T-helper 1 cell treated with Interleukin-12 subunit alpha and Interleukin-12 subunit beta and Interleukin-4 antibody, amounts not matched to agents 30 ng/mL and 1 ng/mL, for 36 hours (primary cell): ENCODE data around the gene GALNT16. TPM values are rescaled to one million over a fixed set of nuclear protein-coding genes. Genes with fewer than 3 reads are reported as not detected.

ENCODE experiments used
- intact Hi-C: fragments of 100-400 bp; cut with micrococcal nuclease; formaldehyde crosslinking; loops from one replicate; pipeline ENCODE4 v1.15.1; 2024
- total RNA-seq: library from RNA; stranded (reverse); gene quantifications from 2 replicates; pipeline ENCODE4 v1.2.3, GENCODE V29; 2022

GALNT16 gene
- total RNA-seq, 1 donor from 2014 or later: 0.02 TPM

- intact Hi-C loops: no loop called here
Observed at GRCh38 chr14:69316449-69317101, 56.6 kb downstream of the GALNT16 start.

GRCh38 chr14:69317102-69317755 is 57.3 kb downstream of the GALNT16 start:
- intact Hi-C loops: no loop called here

GRCh38 chr14:69317780-69318179 is 57.8 kb downstream of the GALNT16 start:
- intact Hi-C loops: no loop called here

- intact Hi-C loops: no loop called here
Observed at GRCh38 chr14:69318241-69318640, 58.3 kb downstream of the GALNT16 start.

GRCh38 chr14:69318901-69319475 is 59.0 kb downstream of the GALNT16 start:
- intact Hi-C loops: no loop called here

GRCh38 chr14:69319911-69320310 is 60.0 kb downstream of the GALNT16 start:
- intact Hi-C loops: no loop called here

- intact Hi-C loops: no loop called here
Observed at GRCh38 chr14:69320581-69321365, 60.8 kb downstream of the GALNT16 start.

GRCh38 chr14:69321601-69322330 is 61.8 kb downstream of the GALNT16 start:
- intact Hi-C loops: no loop called here

- intact Hi-C loops: no loop called here
Observed at GRCh38 chr14:69323266-69323998, 63.5 kb downstream of the GALNT16 start.

- intact Hi-C loops: no loop called here
Observed at GRCh38 chr14:69323999-69324282, 64.0 kb downstream of the GALNT16 start.

GRCh38 chr14:69324341-69324931 is 64.5 kb downstream of the GALNT16 start:
- intact Hi-C loops: no loop called here

GRCh38 chr14:69325086-69325485 is 65.1 kb downstream of the GALNT16 start:
- intact Hi-C loops: no loop called here

- intact Hi-C loops: no loop called here
Observed at GRCh38 chr14:69325646-69326265, 65.8 kb downstream of the GALNT16 start.

- intact Hi-C loops: no loop called here
Observed at GRCh38 chr14:69326611-69327010, 66.7 kb downstream of the GALNT16 start.

- intact Hi-C loops: no loop called here
Observed at GRCh38 chr14:69327507-69327906, 67.5 kb downstream of the GALNT16 start.

GRCh38 chr14:69328317-69328716 is 68.4 kb downstream of the GALNT16 start:
- intact Hi-C loops: no loop called here

GRCh38 chr14:69328765-69329164 is 68.8 kb downstream of the GALNT16 start:
- intact Hi-C loops: no loop called here

GRCh38 chr14:69331206-69331605 is 71.2 kb downstream of the GALNT16 start:
- intact Hi-C loops: no loop called here

- intact Hi-C loops: no loop called here
Observed at GRCh38 chr14:69332782-69333395, 72.9 kb downstream of the GALNT16 start.
